KOPT-K1 (cell line): Measurements from ENCODE around the gene SWAP70.
"Not testable (repeated sequence)": the region's sequence is repeated elsewhere in the genome, so short reads cannot be mapped to it uniquely, and the experiment has no call there.

Source experiments
- H3K27ac ChIP-seq: fragments of 200-600 bp; sonication (generic); 2 replicates; pipeline ENCODE4 v1.5.1; 2016; ENCODE audit warnings: antibody characterized with exemption, mild to moderate bottlenecking, low read depth, low read length; ENCODE audit not compliant: poor library complexity, severe bottlenecking
- H3K36me3 ChIP-seq: fragments of 200-600 bp; sonication (generic); 2 replicates; pipeline ENCODE4 v1.5.1; 2017; ENCODE audit warnings: antibody characterized with exemption, mild to moderate bottlenecking, low read length, moderate library complexity; ENCODE audit not compliant: insufficient read depth
- H3K9me3 ChIP-seq: fragments of 200-600 bp; sonication (generic); 2 replicates; pipeline ENCODE4 v1.5.1; 2017; ENCODE audit warnings: antibody characterized with exemption, low read length, mild to moderate bottlenecking; ENCODE audit not compliant: insufficient read depth, poor library complexity, severe bottlenecking

Gene SWAP70

GRCh38 chr11:9663699-9664275 is at the start of gene SWAP70:
Gene SWAP70, plus strand, starts transcription at chr11:9664077. Its CDS starts 103 bp downstream, at chr11:9664180.
- Histone ChIP-seq H3K27ac (peak within 1 kb of the TSS; percentile 58), H3K9me3 (peaks cover 10% of the 10 kb centered on the region)

GRCh38 chr11:9615031-9615451 is 48.8 kb upstream of the SWAP70 start:
- Histone ChIP-seq H3K36me3 (no peaks in the 10 kb centered on the region), H3K27ac (no peak overlapping the region), H3K9me3 (no peaks in the 10 kb centered on the region)

More at GRCh38 chr11:9663699-9664275, at the start of gene SWAP70:
- no peaks in the 10 kb centered on the region for H3K36me3 ChIP-seq

GRCh38 chr11:9616042-9616675 is 47.7 kb upstream of the SWAP70 start:
- Histone ChIP-seq H3K9me3 (no peaks in the 10 kb centered on the region), H3K36me3 (no peaks in the 10 kb centered on the region), H3K27ac (no peak overlapping the region)

GRCh38 chr11:9616858-9617257 is 47.0 kb upstream of the SWAP70 start:
- H3K27ac ChIP-seq = no peak overlapping the region
- H3K9me3 ChIP-seq = no peaks in the 10 kb centered on the region

GRCh38 chr11:9617940-9618339 is 45.9 kb upstream of the SWAP70 start:
- no peak overlapping the region for H3K27ac ChIP-seq
- H3K36me3 ChIP-seq = no peaks in the 10 kb centered on the region
- no peaks in the 10 kb centered on the region for H3K9me3 ChIP-seq

More at GRCh38 chr11:9616858-9617257, 47.0 kb upstream of the SWAP70 start:
- no peaks in the 10 kb centered on the region for H3K36me3 ChIP-seq

- no peaks in the 10 kb centered on the region for H3K9me3 ChIP-seq
- H3K36me3 ChIP-seq = no peaks in the 10 kb centered on the region
- no peak overlapping the region for H3K27ac ChIP-seq
Observed at GRCh38 chr11:9619004-9619403, 44.9 kb upstream of the SWAP70 start.

- H3K27ac ChIP-seq = no peak overlapping the region
Observed at GRCh38 chr11:9619971-9620370, 43.9 kb upstream of the SWAP70 start.

GRCh38 chr11:9622353-9622752 is 41.5 kb upstream of the SWAP70 start:
- H3K27ac ChIP-seq, H3K36me3 ChIP-seq: not testable (repeated sequence)

More at GRCh38 chr11:9619971-9620370, 43.9 kb upstream of the SWAP70 start:
- Histone ChIP-seq H3K9me3 (no peaks in the 10 kb centered on the region), H3K36me3 (no peaks in the 10 kb centered on the region)

GRCh38 chr11:9623053-9623452 is 40.8 kb upstream of the SWAP70 start:
- H3K36me3 ChIP-seq, H3K9me3 ChIP-seq, H3K27ac ChIP-seq: not testable (repeated sequence)

More at GRCh38 chr11:9622353-9622752, 41.5 kb upstream of the SWAP70 start:
- H3K9me3 ChIP-seq = not testable (repeated sequence)

GRCh38 chr11:9624448-9624847 is 39.4 kb upstream of the SWAP70 start:
- Histone ChIP-seq H3K36me3 (no peaks in the 10 kb centered on the region), H3K9me3 (no peaks in the 10 kb centered on the region), H3K27ac (no peak overlapping the region)

- Histone ChIP-seq H3K27ac (no peak overlapping the region), H3K9me3 (no peaks in the 10 kb centered on the region), H3K36me3 (no peaks in the 10 kb centered on the region)
Observed at GRCh38 chr11:9625162-9625561, 38.7 kb upstream of the SWAP70 start.

GRCh38 chr11:9625728-9626127 is 38.1 kb upstream of the SWAP70 start:
- no peaks in the 10 kb centered on the region for H3K36me3 ChIP-seq
- no peak overlapping the region for H3K27ac ChIP-seq
- no peaks in the 10 kb centered on the region for H3K9me3 ChIP-seq

GRCh38 chr11:9626496-9627394 is 37.1 kb upstream of the SWAP70 start:
- H3K27ac ChIP-seq = no peak overlapping the region

GRCh38 chr11:9629064-9629463 is 34.8 kb upstream of the SWAP70 start:
- H3K36me3 ChIP-seq = no peaks in the 10 kb centered on the region
- H3K27ac ChIP-seq = no peak overlapping the region
- H3K9me3 ChIP-seq = peaks cover 10% of the 10 kb centered on the region

More at GRCh38 chr11:9626496-9627394, 37.1 kb upstream of the SWAP70 start:
- H3K9me3 ChIP-seq = no peaks in the 10 kb centered on the region
- H3K36me3 ChIP-seq = no peaks in the 10 kb centered on the region

GRCh38 chr11:9633679-9634078 is 30.2 kb upstream of the SWAP70 start:
- Histone ChIP-seq H3K36me3 (no peaks in the 10 kb centered on the region), H3K27ac (no peak overlapping the region), H3K9me3 (peaks cover 10% of the 10 kb centered on the region)
